KG1 (cell line): Measurements from ENCODE around the gene LANCL1.

Experiments
- DNase-seq: peaks from one replicate; lab custom pipeline; 2025; lab: John Stamatoyannopoulos, UW

The LANCL1 gene

GRCh38 chr2:210389856-210390255 is 86.7 kb downstream of the LANCL1 start:
- DNase-seq = no peak

- no peak for DNase-seq
Measured at GRCh38 chr2:210388148-210388547, 88.4 kb downstream of the LANCL1 start.

GRCh38 chr2:210387074-210387473 is 89.5 kb downstream of the LANCL1 start:
- DNase-seq = no peak
